HUES64 (cell line): ENCODE measurements around the gene GMNC.
"Not testable (repeated sequence)": the region's sequence is repeated elsewhere in the genome, so short reads cannot be mapped to it uniquely, and the experiment has no call there.

ENCODE experiments used
- H3K27ac ChIP-seq: 2 replicates; pipeline ENCODE4 v1.7.0; 2013; ENCODE audit warnings: low read depth, low read length, inconsistent platforms
- H3K27me3 ChIP-seq: 2 replicates; pipeline ENCODE4 v1.6.1; 2013; ENCODE audit warnings: mild to moderate bottlenecking, low read length; ENCODE audit not compliant: insufficient read depth
- H3K36me3 ChIP-seq: 2 replicates; pipeline ENCODE4 v1.6.1; 2013; ENCODE audit warnings: mild to moderate bottlenecking, low read length; ENCODE audit not compliant: insufficient read depth
- H3K4me1 ChIP-seq: 2 replicates; pipeline ENCODE4 v1.6.1; 2013; ENCODE audit warnings: mild to moderate bottlenecking, low read length, moderate library complexity; ENCODE audit not compliant: insufficient read depth
- H3K4me3 ChIP-seq: 2 replicates; pipeline ENCODE4 v1.5.1; 2013; ENCODE audit warnings: mild to moderate bottlenecking, low read length, moderate library complexity
- H3K9ac ChIP-seq: 2 replicates; pipeline ENCODE4 v1.6.1; 2013; ENCODE audit warnings: mild to moderate bottlenecking, low read depth, low read length
- H3K9me3 ChIP-seq: 2 replicates; pipeline ENCODE4 v1.6.1; 2013; ENCODE audit warnings: low read depth, low read length; ENCODE audit not compliant: insufficient read depth
- WGBS: fragments of 150-250, 120-280 bp; methylation state at CpG from one replicate; pipeline ENCODE4 v1.1.7; 2013; ENCODE audit warnings: missing lambda C conversion rate; 5-methylcytosine and 5-hydroxymethylcytosine counted together

The GMNC gene

DNA sequence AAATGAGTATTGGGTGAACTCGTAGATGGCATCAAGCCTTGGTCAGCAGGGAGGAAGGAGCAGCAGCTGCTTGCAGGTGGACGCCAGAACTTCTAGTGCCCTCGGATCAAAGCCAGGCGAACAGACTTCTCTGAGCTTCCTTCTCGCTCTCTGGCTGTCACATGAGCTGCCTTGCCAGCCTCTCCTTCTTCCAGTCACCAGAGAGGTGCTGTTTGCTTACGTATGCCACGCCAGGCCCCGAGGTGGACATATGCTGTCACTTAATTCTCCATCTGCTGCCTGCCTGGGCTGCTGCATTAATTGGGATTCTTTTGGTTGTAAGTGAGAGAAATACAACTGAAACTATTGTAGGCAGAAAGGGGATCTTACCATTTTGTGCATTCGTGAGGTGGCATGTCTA, 12.6 kb upstream of the GMNC start:
- H3K27ac ChIP-seq, H3K36me3 ChIP-seq, H3K27me3 ChIP-seq, H3K4me3 ChIP-seq, H3K9me3 ChIP-seq, H3K9ac ChIP-seq, H3K4me1 ChIP-seq: not testable (repeated sequence)
- 95% methylated on average over 9 of the region's 9 CpGs for WGBS

DNA sequence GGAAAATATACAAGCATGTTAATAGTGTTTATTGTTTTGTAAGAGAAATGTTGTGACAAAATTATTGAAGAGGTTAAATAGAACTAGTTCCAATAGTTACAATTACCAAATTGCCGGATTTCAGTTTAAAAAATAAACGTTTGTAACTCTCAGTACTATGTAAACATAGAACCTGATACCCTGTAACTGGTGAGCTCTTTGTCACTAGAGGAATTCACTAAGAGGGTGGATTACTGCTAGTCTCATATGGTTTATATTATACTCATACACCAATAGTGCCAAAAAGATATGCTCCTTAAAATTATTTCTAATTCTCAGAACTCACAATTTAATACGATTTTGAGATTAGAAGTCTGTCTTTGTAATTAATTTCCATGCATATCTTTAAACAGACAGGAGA, 7.6 kb upstream of the GMNC start:
- Histone ChIP-seq H3K9ac (no peak overlapping the region), H3K27me3 (peaks cover 11% of the 10 kb centered on the region), H3K4me3 (no peak overlapping the region), H3K4me1 (no peaks in the 10 kb centered on the region), H3K27ac (no peak overlapping the region), H3K36me3 (no peaks in the 10 kb centered on the region), H3K9me3 (no peaks in the 10 kb centered on the region)
- no CpG with 5 or more reads among the region's 3 CpGs for WGBS

DNA sequence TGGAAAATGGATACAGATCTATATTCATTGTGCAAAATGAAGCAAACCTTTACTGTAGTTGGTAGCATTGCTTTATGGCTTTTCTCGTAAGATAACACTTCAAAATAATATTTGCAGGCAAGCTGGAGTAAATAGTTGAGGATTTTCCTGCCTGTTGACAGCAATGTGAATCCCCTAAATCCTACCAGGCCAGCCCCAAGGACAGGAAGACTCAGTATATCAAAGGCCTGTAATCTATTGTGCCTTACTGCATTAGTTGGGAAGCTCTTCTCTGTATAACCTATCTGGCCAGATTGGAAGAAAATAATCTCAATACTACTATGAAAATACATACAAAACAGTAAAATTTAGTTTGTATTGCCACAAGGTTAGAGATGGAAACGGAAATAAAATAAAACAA, 4.6 kb upstream of the GMNC start:
- Histone ChIP-seq H3K9me3 (no peaks in the 10 kb centered on the region), H3K9ac (no peak overlapping the region), H3K27me3 (peaks cover 42% of the 10 kb centered on the region), H3K4me1 (no peaks in the 10 kb centered on the region), H3K27ac (no peak overlapping the region), H3K4me3 (no peak overlapping the region), H3K36me3 (no peaks in the 10 kb centered on the region)
- 93% methylated on average over 2 of the region's 2 CpGs for WGBS

DNA sequence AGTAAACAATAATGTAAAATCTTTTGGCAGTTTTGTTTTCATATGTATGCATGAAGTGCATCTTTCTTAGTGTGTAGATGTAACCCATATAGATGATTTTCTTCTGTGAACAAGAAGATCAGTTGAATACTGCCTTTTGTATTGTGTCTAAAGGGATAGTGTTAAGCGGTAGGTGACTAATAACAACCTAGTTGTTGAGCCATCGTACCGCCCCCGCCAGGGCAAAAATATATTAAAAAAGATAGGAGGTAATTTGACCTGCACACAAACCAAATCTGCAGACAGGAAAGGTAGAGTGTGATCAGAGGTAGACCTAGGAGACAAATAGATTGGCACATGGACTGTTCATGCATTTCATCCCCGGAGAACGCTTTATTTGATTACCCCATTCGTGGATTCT, 3.3 kb upstream of the GMNC start:
- H3K4me1 ChIP-seq: no peaks in the 10 kb centered on the region
- H3K36me3 ChIP-seq: no peaks in the 10 kb centered on the region
- H3K9me3 ChIP-seq: no peaks in the 10 kb centered on the region
- peaks cover 54% of the 10 kb centered on the region for H3K27me3 ChIP-seq
- no peak overlapping the region for H3K27ac ChIP-seq
- no peak overlapping the region for H3K4me3 ChIP-seq
- WGBS: 64% methylated on average over 7 of the region's 7 CpGs
- H3K9ac ChIP-seq: no peak overlapping the region

DNA sequence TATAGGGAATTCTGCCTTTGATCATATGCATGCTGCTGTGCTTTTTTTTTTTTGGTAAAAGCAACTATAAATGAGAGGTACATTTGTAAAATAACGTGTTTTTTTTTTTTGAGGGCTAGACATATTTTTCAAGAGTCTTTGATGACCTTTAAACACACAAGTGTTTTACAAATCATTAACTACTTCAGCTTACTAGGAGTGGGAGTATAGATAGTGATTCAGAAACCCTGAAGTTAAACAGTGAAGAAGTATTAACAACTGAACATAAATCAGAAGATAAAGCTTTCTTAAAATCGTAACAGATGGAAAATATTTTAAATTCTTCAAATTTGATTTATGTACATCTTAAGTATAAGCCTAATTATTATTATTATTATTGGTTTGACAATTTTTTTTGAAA, 2.9 kb upstream of the GMNC start:
- no peaks in the 10 kb centered on the region for H3K4me1 ChIP-seq
- no peak overlapping the region for H3K9ac ChIP-seq
- no peak overlapping the region for H3K27ac ChIP-seq
- no CpG with 5 or more reads among the region's 2 CpGs for WGBS
- H3K4me3 ChIP-seq: no peak overlapping the region
- no peaks in the 10 kb centered on the region for H3K36me3 ChIP-seq
- peaks cover 58% of the 10 kb centered on the region for H3K27me3 ChIP-seq
- no peaks in the 10 kb centered on the region for H3K9me3 ChIP-seq

DNA sequence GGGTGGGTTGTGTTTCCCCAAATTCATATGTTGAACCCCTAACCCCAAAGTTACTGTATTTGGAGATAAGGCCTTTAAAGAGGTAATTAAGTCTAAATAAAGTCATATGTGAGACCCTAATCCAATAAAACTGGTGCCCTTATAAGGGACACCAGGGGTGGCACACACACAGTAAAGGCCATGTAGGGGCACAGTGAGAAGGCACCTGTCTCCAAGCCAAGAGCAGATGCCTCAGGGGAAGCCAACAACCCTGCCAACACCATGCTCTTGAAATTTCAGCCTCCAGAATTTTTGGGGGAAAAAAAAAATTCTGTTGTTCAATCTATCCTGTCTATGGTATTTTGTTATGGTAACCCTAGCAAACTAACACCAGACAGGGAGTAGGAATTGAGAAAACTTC, 1.5 kb upstream of the GMNC start:
- H3K27ac ChIP-seq: no peak overlapping the region
- H3K27me3 ChIP-seq: peaks cover 63% of the 10 kb centered on the region
- H3K9me3 ChIP-seq: no peaks in the 10 kb centered on the region
- no peak overlapping the region for H3K4me3 ChIP-seq
- H3K4me1 ChIP-seq: no peaks in the 10 kb centered on the region
- no peaks in the 10 kb centered on the region for H3K36me3 ChIP-seq
- H3K9ac ChIP-seq: no peak overlapping the region

DNA sequence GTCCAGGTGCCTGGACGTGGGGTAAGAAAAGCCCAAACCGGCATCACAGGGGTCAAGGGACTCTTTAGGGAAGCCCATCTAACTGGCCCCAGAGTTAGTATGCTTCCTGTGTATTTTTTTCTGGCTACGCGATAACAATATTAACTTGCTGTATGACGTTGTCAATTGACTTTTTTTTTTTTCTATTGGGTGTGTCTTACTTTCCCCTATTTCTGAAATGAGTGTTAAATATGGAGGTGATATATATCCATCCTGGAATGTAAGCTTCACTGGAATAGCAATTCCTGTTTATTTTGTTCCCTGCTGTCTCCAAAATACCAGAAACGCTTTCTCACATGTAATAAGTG, 598 bp upstream of the GMNC start:
- Histone ChIP-seq H3K27ac (no peak overlapping the region), H3K9ac (no peak overlapping the region), H3K4me3 (peak overlapping the region; percentile 75), H3K4me1 (no peaks in the 10 kb centered on the region), H3K9me3 (no peaks in the 10 kb centered on the region), H3K36me3 (no peaks in the 10 kb centered on the region), H3K27me3 (peaks cover 63% of the 10 kb centered on the region)
- WGBS: 6% methylated on average over 5 of the region's 6 CpGs

DNA sequence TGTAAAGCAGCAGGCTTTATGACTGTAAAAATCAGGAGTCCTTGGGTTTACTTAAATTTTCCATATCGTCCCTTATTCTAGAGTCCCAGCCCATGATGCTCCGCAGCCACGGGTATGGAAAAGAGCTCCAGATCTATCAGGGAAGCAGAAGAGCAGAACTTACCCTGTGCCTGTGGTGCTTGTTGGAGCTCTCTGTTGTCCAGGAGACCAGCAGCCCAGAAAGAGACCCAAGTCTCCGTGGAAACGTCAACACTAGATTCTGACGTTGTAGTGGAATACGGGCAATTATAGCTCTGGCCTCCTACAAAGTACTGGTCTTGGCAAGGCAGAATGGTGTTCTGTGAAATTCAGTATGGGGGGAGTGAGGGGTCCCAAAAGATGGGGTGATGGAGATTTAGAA, 2.0 kb downstream of the GMNC start:
- Histone ChIP-seq H3K9me3 (no peaks in the 10 kb centered on the region), H3K36me3 (no peaks in the 10 kb centered on the region), H3K4me1 (no peaks in the 10 kb centered on the region), H3K9ac (no peak overlapping the region), H3K27ac (no peak overlapping the region), H3K4me3 (no peak overlapping the region), H3K27me3 (peaks cover 60% of the 10 kb centered on the region)
- WGBS: 88% methylated on average over 7 of the region's 7 CpGs

DNA sequence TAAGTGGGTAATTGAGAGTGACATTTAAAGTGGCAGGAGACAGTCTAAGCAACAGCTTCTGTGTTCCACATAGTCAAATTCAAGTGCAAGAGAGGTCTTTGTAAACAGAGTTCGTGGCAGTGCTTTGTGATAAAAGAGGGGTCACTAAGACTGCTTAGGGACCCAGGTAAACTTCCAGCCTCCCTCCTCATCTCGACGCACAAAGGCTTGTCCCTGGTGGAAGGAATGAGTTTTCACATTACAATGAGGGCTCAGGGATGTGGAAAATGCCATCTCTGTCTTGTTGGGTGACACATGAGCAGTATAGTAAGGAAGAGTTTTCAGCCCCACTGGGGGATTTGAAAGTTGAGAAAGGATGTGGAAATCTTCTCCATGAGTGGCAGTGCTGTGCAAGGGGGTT, 7.3 kb downstream of the GMNC start:
- Histone ChIP-seq H3K27ac (no peak overlapping the region), H3K9ac (no peak overlapping the region), H3K4me1 (no peaks in the 10 kb centered on the region), H3K4me3 (no peak overlapping the region), H3K9me3 (no peaks in the 10 kb centered on the region), H3K36me3 (no peaks in the 10 kb centered on the region), H3K27me3 (peaks cover 26% of the 10 kb centered on the region)
- 28% methylated on average over 3 of the region's 3 CpGs for WGBS

DNA sequence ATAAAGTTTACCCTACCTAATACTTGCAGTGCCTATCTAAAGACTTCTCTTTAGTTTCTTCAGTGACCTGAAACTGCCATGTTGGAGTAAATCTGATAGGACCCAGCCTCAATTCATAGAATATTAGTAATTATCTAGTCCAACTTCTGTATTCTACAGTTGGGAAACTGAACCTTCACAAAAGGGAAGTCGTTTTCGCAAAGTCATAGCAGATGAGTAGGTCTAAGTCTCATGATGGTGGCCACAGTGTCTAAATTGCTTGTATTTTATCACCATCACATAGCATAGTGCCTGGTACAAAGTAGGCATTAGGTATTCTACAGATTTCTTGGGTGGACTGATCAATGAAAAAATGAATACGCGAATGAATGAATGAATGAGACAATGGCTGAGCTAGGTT, 8.4 kb downstream of the GMNC start:
- no peak overlapping the region for H3K4me3 ChIP-seq
- H3K27me3 ChIP-seq: peaks cover 24% of the 10 kb centered on the region
- H3K9ac ChIP-seq: no peak overlapping the region
- H3K4me1 ChIP-seq: no peaks in the 10 kb centered on the region
- 94% methylated on average over 4 of the region's 4 CpGs for WGBS
- no peaks in the 10 kb centered on the region for H3K9me3 ChIP-seq
- no peaks in the 10 kb centered on the region for H3K36me3 ChIP-seq
- H3K27ac ChIP-seq: no peak overlapping the region

DNA sequence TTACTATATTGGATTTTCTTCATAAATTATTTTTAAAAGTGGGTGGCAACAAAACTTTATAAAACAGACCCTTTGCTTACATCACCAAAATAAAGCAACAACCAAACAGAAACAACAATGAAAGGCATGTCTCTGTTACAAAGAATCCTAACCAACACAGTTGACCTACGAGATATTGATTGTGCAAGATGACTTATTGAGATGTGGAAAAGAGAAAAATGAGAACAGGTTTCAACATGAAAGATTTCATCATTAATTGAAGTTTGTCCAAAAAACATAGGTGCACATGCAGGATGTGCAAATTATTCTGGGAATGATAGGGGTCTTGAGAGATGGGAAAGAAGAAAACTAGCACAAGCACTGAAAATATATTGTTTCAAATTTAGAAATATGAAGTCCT, 9.0 kb downstream of the GMNC start:
- Histone ChIP-seq H3K9ac (no peak overlapping the region), H3K4me1 (no peaks in the 10 kb centered on the region), H3K36me3 (no peaks in the 10 kb centered on the region), H3K27ac (no peak overlapping the region), H3K4me3 (no peak overlapping the region), H3K27me3 (peaks cover 24% of the 10 kb centered on the region), H3K9me3 (no peaks in the 10 kb centered on the region)
- WGBS: 100% methylated on average over 1 of the region's 1 CpG

DNA sequence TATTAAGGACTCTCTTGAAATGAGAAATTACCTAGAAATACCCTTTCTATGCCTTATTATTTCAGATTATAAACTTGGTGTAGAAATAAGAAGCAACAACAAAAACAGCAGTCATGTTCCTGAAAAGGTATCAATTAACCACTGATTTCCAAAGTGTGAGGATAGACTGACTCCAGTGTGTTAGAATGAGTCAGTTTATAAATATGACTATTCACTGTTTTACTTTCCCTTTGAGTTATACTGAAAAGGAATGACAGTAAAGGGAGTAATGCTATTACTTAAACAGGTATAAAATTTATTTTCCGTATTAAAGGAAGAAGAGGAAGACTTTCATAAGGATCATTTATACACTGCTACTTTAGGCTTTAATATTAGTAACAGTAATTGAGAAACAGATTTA, 12.9 kb downstream of the GMNC start:
- Histone ChIP-seq H3K27ac (no peak overlapping the region), H3K36me3 (no peaks in the 10 kb centered on the region), H3K9ac (no peak overlapping the region), H3K4me3 (no peak overlapping the region), H3K4me1 (0 out of 2 replicates have a peak, but pooled peaks cover 4% of the 10 kb centered on the region), H3K27me3 (peaks cover 13% of the 10 kb centered on the region), H3K9me3 (no peaks in the 10 kb centered on the region)
- WGBS: no CpG with 5 or more reads among the region's 1 CpG
